8988T (cell line): ENCODE data around the gene SIAE.

Experiments used
- DNase-seq: peaks from one replicate; pipeline ENCODE4 v3.0.0; 2011

SIAE gene

GRCh38 chr11:124662106-124662505 is 11.4 kb downstream of the SIAE start:
- DNase-seq: no peak

GRCh38 chr11:124661553-124661952 is 12.0 kb downstream of the SIAE start:
- DNase-seq: no peak

GRCh38 chr11:124658986-124659385 is 14.6 kb downstream of the SIAE start:
- DNase-seq: no peak

GRCh38 chr11:124658501-124658900 is 15.0 kb downstream of the SIAE start:
- DNase-seq: no peak

- DNase-seq: no peak
Observed at GRCh38 chr11:124657904-124658303, 15.6 kb downstream of the SIAE start.

GRCh38 chr11:124656774-124657630 is 16.5 kb downstream of the SIAE start:
- DNase-seq: no peak

- DNase-seq: no peak
Observed at GRCh38 chr11:124648610-124649009, 24.9 kb downstream of the SIAE start.

GRCh38 chr11:124646148-124646547 is 27.4 kb downstream of the SIAE start:
- DNase-seq: no peak

GRCh38 chr11:124644426-124645280 is 28.9 kb downstream of the SIAE start:
- peak; percentile 48 for DNase-seq

- DNase-seq: no peak
Observed at GRCh38 chr11:124643605-124644425, 29.7 kb downstream of the SIAE start.

- DNase-seq: no peak
Observed at GRCh38 chr11:124643042-124643604, 30.4 kb downstream of the SIAE start.

GRCh38 chr11:124642628-124643027 is 30.9 kb downstream of the SIAE start:
- DNase-seq: no peak

GRCh38 chr11:124640666-124641065 is 32.9 kb downstream of the SIAE start:
- DNase-seq: no peak

- DNase-seq: no peak
Observed at GRCh38 chr11:124639186-124639585, 34.4 kb downstream of the SIAE start.

GRCh38 chr11:124638500-124638899 is 35.0 kb downstream of the SIAE start:
- no peak for DNase-seq

GRCh38 chr11:124635932-124636331 is 37.6 kb downstream of the SIAE start:
- DNase-seq: no peak

- peak; percentile 33 for DNase-seq
Observed at GRCh38 chr11:124633355-124633754, 40.2 kb downstream of the SIAE start.

GRCh38 chr11:124629961-124630360 is 43.6 kb downstream of the SIAE start:
- DNase-seq: no peak

- DNase-seq: no peak
Observed at GRCh38 chr11:124627546-124627945, 46.0 kb downstream of the SIAE start.

GRCh38 chr11:124625504-124626168 is 47.9 kb downstream of the SIAE start:
- no peak for DNase-seq

GRCh38 chr11:124623861-124624525 is 49.5 kb downstream of the SIAE start:
- DNase-seq: no peak
